ENCODE measurements around the gene DAGLA.
A peak's percentile ranks its signal among the peaks of the same experiment; 100 is the strongest.
"Not testable (repeated sequence)": the region's sequence is repeated elsewhere in the genome, so short reads cannot be mapped to it uniquely, and the experiment has no call there.

DAGLA gene

GRCh38 chr11:61654397-61654829 is 25.8 kb upstream of the DAGLA start:
- no peak overlapping the region for H3K4me3 ChIP-seq (ENCODE audit: low read depth, low read length)
- no peak overlapping the region for H2AK5ac ChIP-seq (ENCODE audit: low read length)
- H3K27me3 ChIP-seq (ENCODE audit: insufficient read depth, low read length), result peaks cover 2% of the 10 kb centered on the region
- H4K91ac ChIP-seq (ENCODE audit: low read depth, low read length), result no peak overlapping the region
- no peak overlapping the region for H3K9ac ChIP-seq (ENCODE audit: low read length)
- H2BK120ac ChIP-seq (ENCODE audit: insufficient read depth, low read length, poor library complexity), result no peak overlapping the region
- no peak overlapping the region for H2BK5ac ChIP-seq (ENCODE audit: low read depth, low read length, poor library complexity)
- WGBS (ENCODE audit: extremely low coverage, insufficient coverage, insufficient read length), result no CpG with 5 or more reads among the region's 7 CpGs
- H3K9me3 ChIP-seq (ENCODE audit: insufficient read depth, low read depth, low read length), result no peaks in the 10 kb centered on the region
- no peak overlapping the region for H3K27ac ChIP-seq (ENCODE audit: low read depth, low read length)
- H3K23ac ChIP-seq (ENCODE audit: low read length), result no peak overlapping the region
- H3K36me3 ChIP-seq (ENCODE audit: control insufficient read depth in 1 of 2, insufficient read depth in 2 of 2, low read length in 2 of 2), result no peaks in the 10 kb centered on the region
- no peak overlapping the region for H4K12ac ChIP-seq (ENCODE audit: low read depth, low read length)
- peak in 1 of 2 donors; percentile 19 for DNase-seq
- no peaks in the 10 kb centered on the region for H3K79me1 ChIP-seq (ENCODE audit: low read length)
- no peak overlapping the region for H3K4ac ChIP-seq (ENCODE audit: low read depth, low read length)
- H2BK12ac ChIP-seq (ENCODE audit: low read length), result no peak overlapping the region
- no peak overlapping the region for H3K4me2 ChIP-seq (ENCODE audit: low read length)
- no peak overlapping the region for H3K14ac ChIP-seq (ENCODE audit: low read length)
- no peak overlapping the region for H2AFZ ChIP-seq (ENCODE audit: insufficient read depth, low read length, poor library complexity)
- H3K18ac ChIP-seq (ENCODE audit: low read length), result no peak overlapping the region
- H3K79me2 ChIP-seq (ENCODE audit: control insufficient read depth, insufficient read depth, low read length, poor library complexity), result no peaks in the 10 kb centered on the region
- no peak overlapping the region for H4K8ac ChIP-seq (ENCODE audit: low read depth, low read length)
- H3K4me1 ChIP-seq (ENCODE audit: control insufficient read depth in 1 of 2, insufficient read depth in 2 of 2, low read length in 2 of 2), result no peaks in the 10 kb centered on the region

GRCh38 chr11:61655266-61656159 is 24.7 kb upstream of the DAGLA start:
- H2AK5ac ChIP-seq (ENCODE audit: low read length); H3K4me2 ChIP-seq (ENCODE audit: low read length); H2BK12ac ChIP-seq (ENCODE audit: low read length); H4K8ac ChIP-seq (ENCODE audit: low read depth, low read length); H3K79me1 ChIP-seq (ENCODE audit: low read length); H3K9me3 ChIP-seq (ENCODE audit: insufficient read depth, low read depth, low read length); H2BK120ac ChIP-seq (ENCODE audit: insufficient read depth, low read length, poor library complexity); H3K23ac ChIP-seq (ENCODE audit: low read length); H2BK5ac ChIP-seq (ENCODE audit: low read depth, low read length, poor library complexity); H3K36me3 ChIP-seq (ENCODE audit: control insufficient read depth in 1 of 2, insufficient read depth in 2 of 2, low read length in 2 of 2); H4K91ac ChIP-seq (ENCODE audit: low read depth, low read length); H4K12ac ChIP-seq (ENCODE audit: low read depth, low read length); H3K27ac ChIP-seq (ENCODE audit: low read depth, low read length); H3K27me3 ChIP-seq (ENCODE audit: insufficient read depth, low read length); H3K4me1 ChIP-seq (ENCODE audit: control insufficient read depth in 1 of 2, insufficient read depth in 2 of 2, low read length in 2 of 2); H3K79me2 ChIP-seq (ENCODE audit: control insufficient read depth, insufficient read depth, low read length, poor library complexity); H3K18ac ChIP-seq (ENCODE audit: low read length); H2AFZ ChIP-seq (ENCODE audit: insufficient read depth, low read length, poor library complexity); H3K14ac ChIP-seq (ENCODE audit: low read length); H3K4me3 ChIP-seq (ENCODE audit: low read depth, low read length); H3K4ac ChIP-seq (ENCODE audit: low read depth, low read length); H3K9ac ChIP-seq (ENCODE audit: low read length): not testable (repeated sequence)
- no CpG with 5 or more reads among the region's 17 CpGs for WGBS (ENCODE audit: extremely low coverage, insufficient coverage, insufficient read length)
- peak in 1 of 2 donors; percentile 49 for DNase-seq

GRCh38 chr11:61656347-61657077 is 23.7 kb upstream of the DAGLA start:
- Histone ChIP-seq H3K9me3 (ENCODE audit: insufficient read depth, low read depth, low read length) (no peaks in the 10 kb centered on the region), H4K12ac (ENCODE audit: low read depth, low read length) (no peak overlapping the region), H2AK5ac (ENCODE audit: low read length) (no peak overlapping the region), H3K27ac (ENCODE audit: low read depth, low read length) (no peak overlapping the region), H3K79me1 (ENCODE audit: low read length) (no peaks in the 10 kb centered on the region), H3K4me2 (ENCODE audit: low read length) (no peak overlapping the region), H3K4me1 (ENCODE audit: control insufficient read depth in 1 of 2, insufficient read depth in 2 of 2, low read length in 2 of 2) (no peaks in the 10 kb centered on the region), H4K91ac (ENCODE audit: low read depth, low read length) (no peak overlapping the region), H3K4me3 (ENCODE audit: low read depth, low read length) (no peak overlapping the region), H2AFZ (ENCODE audit: insufficient read depth, low read length, poor library complexity) (no peak overlapping the region), H3K18ac (ENCODE audit: low read length) (no peak overlapping the region), H3K23ac (ENCODE audit: low read length) (no peak overlapping the region), H4K8ac (ENCODE audit: low read depth, low read length) (no peak overlapping the region), H3K4ac (ENCODE audit: low read depth, low read length) (no peak overlapping the region), H2BK120ac (ENCODE audit: insufficient read depth, low read length, poor library complexity) (no peak overlapping the region), H3K9ac (ENCODE audit: low read length) (no peak overlapping the region), H2BK5ac (ENCODE audit: low read depth, low read length, poor library complexity) (no peak overlapping the region), H2BK12ac (ENCODE audit: low read length) (no peak overlapping the region), H3K14ac (ENCODE audit: low read length) (no peak overlapping the region), H3K79me2 (ENCODE audit: control insufficient read depth, insufficient read depth, low read length, poor library complexity) (no peaks in the 10 kb centered on the region), H3K27me3 (ENCODE audit: insufficient read depth, low read length) (peaks cover 2% of the 10 kb centered on the region), H3K36me3 (ENCODE audit: control insufficient read depth in 1 of 2, insufficient read depth in 2 of 2, low read length in 2 of 2) (no peaks in the 10 kb centered on the region)
- no CpG with 5 or more reads among the region's 13 CpGs for WGBS (ENCODE audit: extremely low coverage, insufficient coverage, insufficient read length)
- DNase-seq, result no peak

GRCh38 chr11:61657566-61658290 is 22.5 kb upstream of the DAGLA start:
- H3K4me2 ChIP-seq (ENCODE audit: low read length), result no peak overlapping the region
- H3K23ac ChIP-seq (ENCODE audit: low read length), result no peak overlapping the region
- H4K12ac ChIP-seq (ENCODE audit: low read depth, low read length), result no peak overlapping the region
- H3K18ac ChIP-seq (ENCODE audit: low read length), result no peak overlapping the region
- peaks cover 2% of the 10 kb centered on the region for H3K27me3 ChIP-seq (ENCODE audit: insufficient read depth, low read length)
- DNase-seq, result no peak
- no peak overlapping the region for H2AFZ ChIP-seq (ENCODE audit: insufficient read depth, low read length, poor library complexity)
- H2BK12ac ChIP-seq (ENCODE audit: low read length), result no peak overlapping the region
- no peak overlapping the region for H2AK5ac ChIP-seq (ENCODE audit: low read length)
- H3K4ac ChIP-seq (ENCODE audit: low read depth, low read length), result no peak overlapping the region
- no peaks in the 10 kb centered on the region for H3K9me3 ChIP-seq (ENCODE audit: insufficient read depth, low read depth, low read length)
- H2BK120ac ChIP-seq (ENCODE audit: insufficient read depth, low read length, poor library complexity), result no peak overlapping the region
- whole genome bisulfite sequencing (ENCODE audit: extremely low coverage, insufficient coverage, insufficient read length), result no CpG with 5 or more reads among the region's 11 CpGs
- H4K91ac ChIP-seq (ENCODE audit: low read depth, low read length), result no peak overlapping the region
- no peak overlapping the region for H3K9ac ChIP-seq (ENCODE audit: low read length)
- no peak overlapping the region for H3K27ac ChIP-seq (ENCODE audit: low read depth, low read length)
- H3K4me3 ChIP-seq (ENCODE audit: low read depth, low read length), result no peak overlapping the region
- no peak overlapping the region for H2BK5ac ChIP-seq (ENCODE audit: low read depth, low read length, poor library complexity)
- H3K4me1 ChIP-seq (ENCODE audit: control insufficient read depth in 1 of 2, insufficient read depth in 2 of 2, low read length in 2 of 2), result no peaks in the 10 kb centered on the region
- no peaks in the 10 kb centered on the region for H3K79me1 ChIP-seq (ENCODE audit: low read length)
- H3K14ac ChIP-seq (ENCODE audit: low read length), result no peak overlapping the region
- no peaks in the 10 kb centered on the region for H3K36me3 ChIP-seq (ENCODE audit: control insufficient read depth in 1 of 2, insufficient read depth in 2 of 2, low read length in 2 of 2)
- H4K8ac ChIP-seq (ENCODE audit: low read depth, low read length), result no peak overlapping the region
- no peaks in the 10 kb centered on the region for H3K79me2 ChIP-seq (ENCODE audit: control insufficient read depth, insufficient read depth, low read length, poor library complexity)

Measured in trophoblast cell (in vitro differentiated cells and primary cell).